Breast epithelium (tissue), 4 donors: Measurements from ENCODE around the gene NDUFB1. TPM values are rescaled to one million over a fixed set of nuclear protein-coding genes. Genes with fewer than 3 reads are reported as not detected.

Experiments
- DNase-seq, 2 donors: peaks; one replicate each; pipeline ENCODE4 v3.0.0-alpha.2; 2019; ENCODE audit warnings: low spot score in 2 of 2
- H3K27ac ChIP-seq, 2 donors: fragments of 200-600 bp; sonication (generic) in 1 of 2; one replicate each; pipeline ENCODE4 v1.5.1; 2016 to 2019; ENCODE audit warnings: mild to moderate bottlenecking in 1 of 2
- H3K27me3 ChIP-seq, 2 donors: fragments of 200-600 bp; sonication (generic) in 1 of 2; one replicate each; pipeline versions ENCODE4 v1.5.1 to v1.6.0; 2017 to 2019; ENCODE audit warnings: control low read depth in 1 of 2, mild to moderate bottlenecking in 1 of 2
- H3K36me3 ChIP-seq: fragments of 200-600 bp; one replicate; pipeline ENCODE4 v1.5.1; 2019
- H3K4me1 ChIP-seq, 2 donors: fragments of 200-600 bp; sonication (generic); one replicate each; pipeline ENCODE4 v1.5.1; 2016 to 2019; ENCODE audit warnings: control low read depth in 1 of 2
- H3K4me3 ChIP-seq, 3 donors: fragments of 200-600 bp; sonication (generic); 1 replicate in 2 of 3; 2 replicates in 1 of 3; pipeline ENCODE4 v1.5.1; 2016 to 2019; ENCODE audit warnings: mild to moderate bottlenecking in 3 of 3, moderate library complexity in 2 of 3
- H3K9me3 ChIP-seq, 2 donors: fragments of 200-600 bp; sonication (generic) in 1 of 2; one replicate each; pipeline ENCODE4 v1.5.1; 2016 to 2019; ENCODE audit warnings: control low read depth in 1 of 2
- POLR2A ChIP-seq: fragments of 450-650 bp; IDR thresholded peaks from one replicate; pipeline ENCODE4 v1.6.1; 2016; ENCODE audit warnings: antibody characterized with exemption, mild to moderate bottlenecking, moderate library complexity
- POLR2AphosphoS5 ChIP-seq, 3 donors: sonication (generic); formaldehyde crosslinking; IDR thresholded peaks; one replicate each; pipeline ENCODE4 v1.6.1; 2017; ENCODE audit warnings: antibody characterized with exemption in 3 of 3
- intact Hi-C: fragments of 100-400 bp; cut with DNase I; formaldehyde crosslinking; loops from one replicate; pipeline ENCODE4 v1.15.1; 2023; ENCODE audit warnings: low total_unique reads
- total RNA-seq, 3 donors: library from RNA; depleted of rRNA; stranded (reverse); fragments of >200 nt; gene quantifications; one replicate each; pipeline ENCODE4 v1.1.0, GENCODE V29; 2016
- TF ChIP-seq, protein P1 (sequence below), 3 donors: fragments of 450-650 bp; IDR thresholded peaks; one replicate each; pipeline ENCODE4 v1.5.1; 2016 to 2017; ENCODE audit warnings: antibody characterized with exemption in 3 of 3, mild to moderate bottlenecking in 3 of 3, moderate library complexity in 3 of 3

NDUFB1 gene
- total RNA-seq, 3 donors from 2014 or later = 211 to 256 (median 225) TPM

DNA sequence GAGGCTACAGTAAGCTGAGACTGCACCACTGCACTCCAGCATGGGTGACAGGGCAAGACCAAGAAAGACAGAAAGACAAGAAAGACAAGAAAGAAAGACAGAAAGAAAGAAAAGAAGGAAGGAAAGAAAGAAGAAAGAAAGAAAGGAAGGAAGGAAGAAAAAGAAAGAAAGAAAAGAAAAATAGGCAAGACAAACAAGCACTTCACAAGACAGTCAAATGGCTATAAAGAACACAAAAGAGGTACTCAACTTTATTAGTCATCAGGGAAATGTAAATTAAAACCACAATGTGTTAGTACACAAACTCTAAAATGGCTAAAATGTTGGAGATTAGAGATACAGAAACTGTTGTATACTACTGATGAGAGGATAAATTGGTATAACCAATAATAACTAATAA is 21.7 kb downstream of the NDUFB1 start:
- H3K9me3 ChIP-seq = no peaks in the 10 kb centered on the region
- intact Hi-C loops = no loop called here
- no peaks in the 10 kb centered on the region for H3K4me1 ChIP-seq
- H3K36me3 ChIP-seq = no peaks in the 10 kb centered on the region
- H3K27ac ChIP-seq = no peak overlapping the region
- DNase-seq = no peak
- no peak for TF ChIP-seq POLR2A
- no peak for TF ChIP-seq POLR2AphosphoS5 (IDR thresholded peaks at IDR 0.05)
- TF ChIP-seq, protein P1, sequence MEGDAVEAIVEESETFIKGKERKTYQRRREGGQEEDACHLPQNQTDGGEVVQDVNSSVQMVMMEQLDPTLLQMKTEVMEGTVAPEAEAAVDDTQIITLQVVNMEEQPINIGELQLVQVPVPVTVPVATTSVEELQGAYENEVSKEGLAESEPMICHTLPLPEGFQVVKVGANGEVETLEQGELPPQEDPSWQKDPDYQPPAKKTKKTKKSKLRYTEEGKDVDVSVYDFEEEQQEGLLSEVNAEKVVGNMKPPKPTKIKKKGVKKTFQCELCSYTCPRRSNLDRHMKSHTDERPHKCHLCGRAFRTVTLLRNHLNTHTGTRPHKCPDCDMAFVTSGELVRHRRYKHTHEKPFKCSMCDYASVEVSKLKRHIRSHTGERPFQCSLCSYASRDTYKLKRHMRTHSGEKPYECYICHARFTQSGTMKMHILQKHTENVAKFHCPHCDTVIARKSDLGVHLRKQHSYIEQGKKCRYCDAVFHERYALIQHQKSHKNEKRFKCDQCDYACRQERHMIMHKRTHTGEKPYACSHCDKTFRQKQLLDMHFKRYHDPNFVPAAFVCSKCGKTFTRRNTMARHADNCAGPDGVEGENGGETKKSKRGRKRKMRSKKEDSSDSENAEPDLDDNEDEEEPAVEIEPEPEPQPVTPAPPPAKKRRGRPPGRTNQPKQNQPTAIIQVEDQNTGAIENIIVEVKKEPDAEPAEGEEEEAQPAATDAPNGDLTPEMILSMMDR (IDR thresholded peaks at IDR 0.05) = no peak
- H3K4me3 ChIP-seq = no peak overlapping the region
- H3K27me3 ChIP-seq = no peaks in the 10 kb centered on the region

DNA sequence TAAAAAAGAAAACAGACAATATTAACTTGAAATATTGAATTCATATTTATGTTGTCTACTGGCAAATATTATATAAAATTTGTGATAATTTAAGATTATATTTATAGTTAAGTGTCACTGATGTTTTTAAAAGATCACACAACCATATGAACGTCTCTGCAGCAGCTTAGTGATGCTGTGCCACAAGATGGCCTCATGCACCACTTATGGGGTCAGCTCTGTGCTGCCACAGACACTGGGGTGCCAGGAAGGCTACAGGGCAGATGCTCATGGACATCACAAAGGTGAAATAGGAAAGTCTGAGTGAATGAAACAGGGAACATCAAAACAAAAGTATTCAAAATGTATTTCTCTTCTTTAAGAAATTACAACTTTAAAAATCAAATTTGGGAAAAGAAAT is 28.2 kb downstream of the NDUFB1 start:
- no peaks in the 10 kb centered on the region for H3K9me3 ChIP-seq
- no peaks in the 10 kb centered on the region for H3K4me1 ChIP-seq
- DNase-seq = no peak
- H3K27me3 ChIP-seq = no peaks in the 10 kb centered on the region
- intact Hi-C loops = no loop called here
- no peaks in the 10 kb centered on the region for H3K36me3 ChIP-seq
- H3K4me3 ChIP-seq = no peak overlapping the region
- no peak overlapping the region for H3K27ac ChIP-seq
- TF ChIP-seq, protein P1 (IDR thresholded peaks at IDR 0.05) = no peak
- TF ChIP-seq POLR2A = no peak
- no peak for TF ChIP-seq POLR2AphosphoS5 (IDR thresholded peaks at IDR 0.05)

GRCh38 chr14:92088494-92088893 is 33.0 kb downstream of the NDUFB1 start:
- H3K27ac ChIP-seq = no peak overlapping the region
- H3K27me3 ChIP-seq = no peaks in the 10 kb centered on the region
- no peaks in the 10 kb centered on the region for H3K9me3 ChIP-seq
- TF ChIP-seq, protein P1 (IDR thresholded peaks at IDR 0.05) = no peak
- TF ChIP-seq POLR2AphosphoS5 (IDR thresholded peaks at IDR 0.05) (no peak), POLR2A (no peak)
- H3K36me3 ChIP-seq = no peaks in the 10 kb centered on the region
- intact Hi-C loops = no loop called here
- no peak overlapping the region for H3K4me3 ChIP-seq
- H3K4me1 ChIP-seq = no peaks in the 10 kb centered on the region
- no peak for DNase-seq

DNA sequence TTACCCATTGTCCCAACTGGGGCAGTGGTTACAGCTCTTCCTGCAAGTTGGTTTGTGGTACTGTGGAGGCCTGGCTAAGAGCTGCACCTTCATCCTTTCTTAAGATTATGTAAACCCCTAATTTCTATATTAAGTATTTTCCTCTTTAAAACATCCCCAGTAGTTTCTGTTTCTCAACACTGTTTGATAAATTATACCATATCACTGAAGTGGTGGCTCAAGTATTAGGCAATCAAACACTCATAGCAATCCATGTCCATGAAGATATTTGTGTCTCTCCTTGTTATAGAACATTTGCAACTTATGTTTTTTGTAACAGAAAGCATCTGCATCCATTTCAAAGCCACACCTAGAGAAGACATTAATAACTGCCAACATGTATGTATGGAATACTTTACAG is 47.0 kb downstream of the NDUFB1 start:
- Histone ChIP-seq H3K4me1 (no peaks in the 10 kb centered on the region), H3K9me3 (no peaks in the 10 kb centered on the region), H3K4me3 (no peak overlapping the region), H3K27me3 (no peaks in the 10 kb centered on the region), H3K36me3 (peaks cover 2% of the 10 kb centered on the region), H3K27ac (no peak overlapping the region)
- TF ChIP-seq POLR2A (no peak), POLR2AphosphoS5 (IDR thresholded peaks at IDR 0.05) (no peak)
- TF ChIP-seq, protein P1 (IDR thresholded peaks at IDR 0.05) = no peak
- DNase-seq = no peak
- intact Hi-C loops = no loop called here

Other genes with a start within 250 kb of the NDUFB1 start
- 100 to 1,000 TPM in 1 of 3 donors, 10 to 100 TPM in 2; 81.8 to 171 (median 83.2) TPM for gene FBLN5, start 174.0 kb downstream of the NDUFB1 start, total RNA-seq
- gene TRIP11, start 81.6 kb downstream of the NDUFB1 start, total RNA-seq = 10 to 100 TPM; 39.7 to 64.1 (median 41.1) TPM
- gene ATXN3, start 15.1 kb downstream of the NDUFB1 start, total RNA-seq = 10 to 100 TPM; 36.2 to 46.7 (median 36.7) TPM
- 10 to 100 TPM; 20.0 to 38.2 (median 34.9) TPM for gene CPSF2, start 263 bp upstream of the NDUFB1 start, total RNA-seq
- under 1 TPM in 2 of 3 donors, not detected in 1; 0.15 to 0.96 TPM for gene SLC24A4, start 201.5 kb upstream of the NDUFB1 start, total RNA-seq